Astrocyte of the spinal cord (primary cell): ENCODE results near the gene RTP2.
A peak's percentile ranks its signal among the peaks of the same experiment; 100 is the strongest.

Source experiments
- DNase-seq: peaks from one replicate; pipeline ENCODE4 v3.0.0; 2011; ENCODE audit warnings: low read depth, low spot score
- H3K4me3 ChIP-seq: 2 replicates; pipeline ENCODE4 v1.5.1; 2011; ENCODE audit warnings: low read depth, mild to moderate bottlenecking, low read length, moderate library complexity
- in situ Hi-C: cut with HindIII; loops from 2 replicates; pipeline ENCODE4 v1.10.0; 2017; ENCODE audit warnings: low sequenced_read_pairs
- TF ChIP-seq, protein P1 (sequence below): IDR thresholded peaks from 2 replicates; pipeline ENCODE4 v1.5.1; 2012; ENCODE audit warnings: low read depth, mild to moderate bottlenecking, low read length, inconsistent platforms

The RTP2 gene

DNA sequence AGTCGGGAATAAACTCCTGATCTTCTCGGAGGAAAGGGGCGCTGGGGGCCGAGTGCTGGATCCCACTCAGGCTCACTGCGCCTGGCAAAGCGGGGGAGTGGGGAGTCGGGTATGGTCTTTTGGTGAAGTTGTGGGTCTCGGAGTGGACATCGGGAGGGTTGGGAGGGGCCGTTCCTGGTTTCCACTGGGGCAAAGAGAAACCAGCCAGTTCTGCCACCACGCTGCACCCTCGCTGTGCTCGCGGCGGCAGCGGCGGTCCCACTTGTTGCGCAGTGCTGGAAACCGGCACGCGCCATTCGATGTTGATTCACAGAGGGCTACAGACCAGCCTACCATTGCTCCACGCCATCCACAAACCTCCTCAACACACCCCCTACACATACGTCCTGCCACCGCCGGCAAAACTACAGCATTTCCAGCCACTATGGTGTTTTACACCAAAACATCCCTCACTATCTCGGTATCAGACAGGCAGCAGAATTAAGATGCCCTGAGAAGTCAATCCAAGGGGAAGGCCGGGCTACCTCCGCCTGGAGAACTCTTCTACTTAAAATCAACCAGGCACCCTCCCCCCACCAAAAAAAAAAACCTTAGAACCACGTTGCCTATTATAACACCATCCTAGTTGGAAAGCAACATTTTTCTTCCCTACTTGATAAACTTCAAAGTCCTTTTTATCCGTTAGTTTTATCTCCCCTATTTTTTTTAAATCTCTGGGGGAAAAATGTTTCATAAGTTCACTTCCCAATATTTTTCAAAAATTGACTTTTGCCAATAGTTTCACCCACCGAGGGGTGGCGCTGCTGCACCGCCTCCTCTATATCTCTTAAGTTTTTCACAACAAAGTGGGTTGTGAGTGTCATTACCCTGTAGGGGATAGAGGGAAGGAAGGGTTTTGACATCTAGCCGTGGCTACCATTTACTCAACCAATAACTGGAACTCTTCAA, 39.3 kb upstream of the RTP2 start:
- peak; percentile 89 for DNase-seq
- TF ChIP-seq, protein P1, sequence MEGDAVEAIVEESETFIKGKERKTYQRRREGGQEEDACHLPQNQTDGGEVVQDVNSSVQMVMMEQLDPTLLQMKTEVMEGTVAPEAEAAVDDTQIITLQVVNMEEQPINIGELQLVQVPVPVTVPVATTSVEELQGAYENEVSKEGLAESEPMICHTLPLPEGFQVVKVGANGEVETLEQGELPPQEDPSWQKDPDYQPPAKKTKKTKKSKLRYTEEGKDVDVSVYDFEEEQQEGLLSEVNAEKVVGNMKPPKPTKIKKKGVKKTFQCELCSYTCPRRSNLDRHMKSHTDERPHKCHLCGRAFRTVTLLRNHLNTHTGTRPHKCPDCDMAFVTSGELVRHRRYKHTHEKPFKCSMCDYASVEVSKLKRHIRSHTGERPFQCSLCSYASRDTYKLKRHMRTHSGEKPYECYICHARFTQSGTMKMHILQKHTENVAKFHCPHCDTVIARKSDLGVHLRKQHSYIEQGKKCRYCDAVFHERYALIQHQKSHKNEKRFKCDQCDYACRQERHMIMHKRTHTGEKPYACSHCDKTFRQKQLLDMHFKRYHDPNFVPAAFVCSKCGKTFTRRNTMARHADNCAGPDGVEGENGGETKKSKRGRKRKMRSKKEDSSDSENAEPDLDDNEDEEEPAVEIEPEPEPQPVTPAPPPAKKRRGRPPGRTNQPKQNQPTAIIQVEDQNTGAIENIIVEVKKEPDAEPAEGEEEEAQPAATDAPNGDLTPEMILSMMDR: peak; percentile 83
- H3K4me3 ChIP-seq: peak overlapping the region; percentile 99
- in situ Hi-C loops: loop anchor here (5.0 to 25.0 kb wide), 5 partner anchors 546 to 1396 kb away; no protein-coding TSS in a partner anchor

DNA sequence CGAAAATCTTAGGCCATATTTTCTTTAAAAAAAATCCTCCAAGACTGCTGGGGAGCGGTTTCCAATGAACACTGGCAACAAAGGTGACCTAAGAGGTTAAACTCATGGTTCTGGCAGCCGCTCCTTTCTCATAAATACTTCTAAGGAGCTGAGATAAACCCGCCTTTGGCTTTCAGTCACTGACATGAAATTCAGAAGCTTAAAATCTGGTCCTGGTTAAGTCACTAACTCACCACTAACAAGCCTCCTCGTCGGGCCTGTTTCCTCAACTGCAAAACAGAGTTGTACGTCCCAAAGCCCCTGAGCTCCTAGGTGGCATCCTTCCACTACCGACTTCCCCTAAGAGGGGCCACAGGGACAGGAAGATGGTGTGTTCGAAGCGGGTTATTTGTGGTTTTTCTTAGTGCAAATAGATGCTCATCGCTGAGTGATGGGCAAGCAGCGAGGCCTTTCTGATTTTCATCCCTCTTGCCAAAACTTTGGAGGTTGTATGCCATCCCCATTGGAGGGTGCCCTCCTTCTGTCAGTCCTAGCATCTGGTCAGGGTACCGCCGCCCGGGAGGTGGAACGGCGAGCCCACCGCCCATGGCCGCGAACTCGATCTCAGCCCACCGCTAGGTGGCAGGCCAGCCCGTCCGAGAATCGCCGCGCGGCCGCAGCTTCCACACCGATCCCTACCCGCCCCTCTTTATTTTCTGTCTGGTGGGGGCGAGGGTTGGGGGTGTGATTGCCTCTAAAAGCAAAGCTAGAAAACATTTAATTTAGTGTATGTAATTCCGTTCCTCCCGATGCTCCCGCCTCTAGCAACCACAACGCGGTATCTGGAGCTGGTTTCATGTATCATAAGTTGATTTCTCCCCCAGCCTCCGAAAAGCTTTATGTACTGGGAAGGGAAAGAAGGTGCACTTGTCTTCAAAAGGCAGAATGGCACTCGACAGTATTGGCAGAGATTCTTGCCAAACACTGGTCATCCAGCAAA, 38.4 kb upstream of the RTP2 start:
- H3K4me3 ChIP-seq: peak overlapping the region; percentile 99
- DNase-seq: peak; percentile 78
- TF ChIP-seq, protein P1: peak; percentile 85
- in situ Hi-C loops: loop anchor here (5.0 to 25.0 kb wide), 5 partner anchors 547 to 1397 kb away; no protein-coding TSS in a partner anchor

DNA sequence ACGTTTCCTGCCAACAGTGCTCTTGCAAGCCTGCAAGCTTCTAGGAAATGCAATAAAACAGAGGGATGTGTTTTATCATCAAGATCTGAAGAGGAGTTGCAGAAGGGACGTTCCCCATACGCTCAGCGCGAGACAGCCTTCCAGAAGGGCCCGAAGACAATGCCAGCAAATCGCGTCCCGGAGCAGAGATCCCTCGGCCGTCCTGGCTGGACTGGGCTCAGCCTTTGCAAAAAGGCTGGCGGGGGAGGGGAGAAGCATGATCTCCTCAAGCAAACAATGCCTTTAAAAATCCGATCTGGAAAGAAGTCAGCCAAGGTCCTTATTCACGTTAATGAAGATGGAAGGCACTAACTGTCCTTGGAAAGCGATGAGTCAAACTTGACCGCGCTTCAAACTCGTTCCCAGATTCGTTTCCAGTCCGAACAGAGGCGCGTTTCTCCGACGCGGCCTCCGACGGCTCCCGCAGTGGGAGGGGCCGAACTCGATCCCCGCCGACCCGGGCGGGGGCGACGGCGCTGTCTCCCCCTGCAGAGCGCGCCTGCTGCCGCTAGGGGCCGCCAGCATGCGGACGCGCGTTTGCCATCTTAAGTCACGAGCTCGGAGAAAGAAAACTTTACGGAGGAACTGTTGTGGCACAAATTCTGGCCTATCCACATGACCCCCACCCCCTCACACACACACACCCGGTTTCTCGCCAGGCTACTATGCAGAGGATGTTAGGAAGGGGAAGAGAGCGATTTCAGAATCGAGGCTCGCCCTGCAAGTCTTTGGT, 37.4 kb upstream of the RTP2 start:
- DNase-seq: peak; percentile 97
- TF ChIP-seq, protein P1: peak; percentile 93
- in situ Hi-C loops: loop anchor here (5.0 to 25.0 kb wide), 5 partner anchors 548 to 1398 kb away; no protein-coding TSS in a partner anchor
- peak overlapping the region; percentile 99 for H3K4me3 ChIP-seq

DNA sequence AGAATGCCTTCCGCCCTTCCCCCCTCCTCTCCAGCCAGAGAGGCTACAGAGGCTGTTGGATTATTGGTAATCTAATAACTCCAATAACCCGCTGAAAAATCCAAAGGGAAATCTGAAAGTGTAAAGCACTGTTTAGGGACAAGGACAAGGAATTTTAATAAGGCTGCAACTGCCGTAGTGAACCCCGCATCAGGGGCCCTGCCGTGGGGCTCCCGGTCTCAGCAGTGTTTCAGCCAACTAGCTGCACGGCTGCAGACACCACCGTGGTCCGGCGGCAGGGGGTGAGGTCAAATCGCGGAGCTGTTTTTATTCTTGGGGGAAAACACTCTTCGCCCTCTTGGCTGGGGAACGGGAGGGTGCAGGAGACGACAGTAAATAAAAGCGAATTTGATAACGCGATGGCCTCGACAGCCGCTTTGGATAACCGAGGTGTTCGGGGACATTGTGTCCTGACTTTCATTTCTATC, 36.8 kb upstream of the RTP2 start:
- TF ChIP-seq, protein P1: no peak
- peak overlapping the region; percentile 49 for H3K4me3 ChIP-seq
- in situ Hi-C loops: loop anchor here (25.0 kb wide), 4 partner anchors 548 to 1398 kb away; no protein-coding TSS in a partner anchor
- DNase-seq: no peak

DNA sequence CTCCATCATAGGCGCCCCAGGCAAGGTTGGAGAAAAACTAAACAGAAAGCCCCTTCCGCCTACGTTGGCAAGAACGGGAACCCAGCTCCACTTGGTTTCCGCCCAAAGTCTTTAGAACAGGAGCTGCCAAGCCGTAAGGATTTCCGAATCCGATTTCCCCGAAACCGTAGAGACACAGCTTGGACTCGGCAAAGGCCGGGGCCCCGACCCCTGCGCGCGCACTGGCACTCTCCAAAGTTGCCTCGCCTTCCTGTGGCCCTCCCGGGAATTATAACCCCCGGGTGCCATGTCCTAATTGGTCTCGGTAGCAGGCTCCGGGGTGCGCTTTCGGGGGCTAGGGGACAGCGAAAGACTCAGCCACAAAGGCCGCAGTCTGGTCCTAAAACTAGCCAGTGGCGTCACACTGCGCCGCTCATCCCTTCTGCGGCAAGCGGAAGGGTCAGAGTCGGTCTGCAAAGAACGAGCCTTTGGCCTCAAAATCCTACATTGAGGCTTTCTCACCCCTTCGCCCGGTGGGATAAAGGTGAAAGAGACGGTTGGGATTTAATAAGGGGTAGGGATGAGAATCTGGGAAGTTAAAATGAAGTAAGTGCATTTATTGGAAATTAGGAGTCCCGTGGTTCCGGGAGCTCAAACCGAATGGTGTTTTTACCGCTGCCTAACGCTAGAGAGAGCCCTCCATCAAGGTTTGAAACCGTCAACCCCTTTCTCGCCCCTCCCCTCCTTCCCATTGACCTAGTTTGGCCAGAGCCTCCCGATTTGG, 36.2 kb upstream of the RTP2 start:
- peak; percentile 92 for DNase-seq
- peak overlapping the region; percentile 49 for H3K4me3 ChIP-seq
- in situ Hi-C loops: loop anchor here (25.0 kb wide), 4 partner anchors 549 to 1399 kb away; no protein-coding TSS in a partner anchor
- TF ChIP-seq, protein P1: peak; percentile 74
